HG03103 (cell line): ENCODE results near the gene ZBTB20.

Experiments used
- ATAC-seq: cut with Tn5 transposase; IDR thresholded peaks from one replicate; pipeline ENCODE4 v1.9.1; 2021; ENCODE audit warnings: low read depth; ENCODE audit not compliant: unreplicated experiment

ZBTB20 gene

GRCh38 chr3:114800272-114801031 is 346.6 kb downstream of the ZBTB20 start:
- no peak for ATAC-seq

GRCh38 chr3:114799816-114800215 is 347.3 kb downstream of the ZBTB20 start:
- no peak for ATAC-seq

- ATAC-seq: no peak
Measured at GRCh38 chr3:114796796-114797195, 350.3 kb downstream of the ZBTB20 start.

GRCh38 chr3:114794894-114795630 is 352.0 kb downstream of the ZBTB20 start:
- no peak for ATAC-seq

- no peak for ATAC-seq
Measured at GRCh38 chr3:114792159-114792918, 354.7 kb downstream of the ZBTB20 start.

- ATAC-seq: no peak
Measured at GRCh38 chr3:114790752-114791151, 356.3 kb downstream of the ZBTB20 start.

GRCh38 chr3:114789803-114790202 is 357.3 kb downstream of the ZBTB20 start:
- ATAC-seq: no peak

- ATAC-seq: no peak
Measured at GRCh38 chr3:114775395-114775794, 371.7 kb downstream of the ZBTB20 start.

- ATAC-seq: no peak
Measured at GRCh38 chr3:114770874-114771273, 376.2 kb downstream of the ZBTB20 start.

- no peak for ATAC-seq
Measured at GRCh38 chr3:114764056-114764492, 383.0 kb downstream of the ZBTB20 start.

GRCh38 chr3:114762144-114762543 is 384.9 kb downstream of the ZBTB20 start:
- no peak for ATAC-seq

GRCh38 chr3:114760679-114761078 is 386.4 kb downstream of the ZBTB20 start:
- no peak for ATAC-seq

GRCh38 chr3:114758831-114759699 is 388.0 kb downstream of the ZBTB20 start:
- ATAC-seq: no peak

- peak; percentile 70 for ATAC-seq
Measured at GRCh38 chr3:114756506-114757279, 390.4 kb downstream of the ZBTB20 start.

- ATAC-seq: no peak
Measured at GRCh38 chr3:114746502-114746901, 400.6 kb downstream of the ZBTB20 start.

- ATAC-seq: no peak
Measured at GRCh38 chr3:114745322-114746240, 401.5 kb downstream of the ZBTB20 start.

GRCh38 chr3:114743746-114744485 is 403.2 kb downstream of the ZBTB20 start:
- no peak for ATAC-seq

GRCh38 chr3:114741066-114741465 is 406.0 kb downstream of the ZBTB20 start:
- no peak for ATAC-seq
